ENCODE data around the gene ARAP2. TPM values are rescaled to one million over a fixed set of nuclear protein-coding genes. Genes with fewer than 3 reads are reported as not detected.

ARAP2 gene
- polyA plus RNA-seq, 1 donor (not counting 4 experiments of a cell fraction or from before 2014, with no cell fraction given), result 9.3 TPM

DNA sequence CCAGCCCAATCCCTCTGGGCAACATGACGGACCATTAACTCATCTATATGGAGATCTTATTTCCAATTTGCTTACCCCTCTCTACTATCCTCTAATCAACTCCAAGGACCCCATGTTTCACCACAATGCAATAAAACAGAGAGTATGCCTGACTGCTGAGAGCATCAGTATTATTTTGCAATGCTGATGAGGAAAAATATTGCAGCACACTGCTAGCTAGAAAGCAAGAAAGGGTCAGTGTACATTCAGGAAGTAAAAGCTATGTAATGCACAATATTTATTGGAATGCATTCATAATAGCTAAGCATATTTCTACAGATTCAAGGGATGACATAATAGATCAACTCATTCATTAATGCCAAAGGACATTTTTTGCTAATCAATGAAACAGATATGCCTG lies 33.2 kb downstream of the ARAP2 start:
- FAIRE-seq (no peak), DNase-seq (ENCODE audit: low read depth, low spot score) (no peak)
- Histone ChIP-seq H3K4me1 (ENCODE audit: control insufficient read depth, extremely low read depth, insufficient read depth, low read length) (no peaks in the 10 kb centered on the region), H3K9me1 (ENCODE audit: control insufficient read depth, extremely low read depth, insufficient read depth, low read length) (no peaks in the 10 kb centered on the region), H3K27me3 (ENCODE audit: control insufficient read depth, extremely low read depth, insufficient read depth, low read length) (no peaks in the 10 kb centered on the region), H4K20me1 (ENCODE audit: control insufficient read depth, extremely low read depth, insufficient read depth, low read length) (no peaks in the 10 kb centered on the region), H3K9me3 (ENCODE audit: control insufficient read depth, low read depth, low read length) (no peaks in the 10 kb centered on the region), H3K79me2 (ENCODE audit: control insufficient read depth, insufficient read depth, low read length) (peaks cover 2% of the 10 kb centered on the region), H3K4me3 (ENCODE audit: control insufficient read depth in 2 of 3, extremely low read depth in 1 of 3, insufficient read depth in 2 of 3, low read depth in 1 of 3, low read length in 3 of 3) (no peak overlapping the region), H3K9ac (ENCODE audit: control insufficient read depth, extremely low read depth, insufficient read depth, low read length) (no peak overlapping the region), H2AFZ (ENCODE audit: control insufficient read depth, low read length) (no peak overlapping the region), H3K36me3 (ENCODE audit: control insufficient read depth in 2 of 2, extremely low read depth in 1 of 2, insufficient read depth in 2 of 2, low read length in 2 of 2) (peaks cover 7 to 10% of the 10 kb centered on the region in 2 experiments), H3K27ac (ENCODE audit: control insufficient read depth, insufficient read depth, low read length) (no peak overlapping the region), H3K4me2 (ENCODE audit: control insufficient read depth, extremely low read depth, insufficient read depth, low read depth, low read length) (no peak overlapping the region)
- dilution Hi-C loops (cut with MboI; ENCODE audit: extremely low pct_ligation_motif_present, low sequenced_read_pairs), result no loop called here
- no peak for TF ChIP-seq EZH2 (IDR thresholded peaks at IDR 0.05; ENCODE audit: low read length)
- TF ChIP-seq, protein P1, sequence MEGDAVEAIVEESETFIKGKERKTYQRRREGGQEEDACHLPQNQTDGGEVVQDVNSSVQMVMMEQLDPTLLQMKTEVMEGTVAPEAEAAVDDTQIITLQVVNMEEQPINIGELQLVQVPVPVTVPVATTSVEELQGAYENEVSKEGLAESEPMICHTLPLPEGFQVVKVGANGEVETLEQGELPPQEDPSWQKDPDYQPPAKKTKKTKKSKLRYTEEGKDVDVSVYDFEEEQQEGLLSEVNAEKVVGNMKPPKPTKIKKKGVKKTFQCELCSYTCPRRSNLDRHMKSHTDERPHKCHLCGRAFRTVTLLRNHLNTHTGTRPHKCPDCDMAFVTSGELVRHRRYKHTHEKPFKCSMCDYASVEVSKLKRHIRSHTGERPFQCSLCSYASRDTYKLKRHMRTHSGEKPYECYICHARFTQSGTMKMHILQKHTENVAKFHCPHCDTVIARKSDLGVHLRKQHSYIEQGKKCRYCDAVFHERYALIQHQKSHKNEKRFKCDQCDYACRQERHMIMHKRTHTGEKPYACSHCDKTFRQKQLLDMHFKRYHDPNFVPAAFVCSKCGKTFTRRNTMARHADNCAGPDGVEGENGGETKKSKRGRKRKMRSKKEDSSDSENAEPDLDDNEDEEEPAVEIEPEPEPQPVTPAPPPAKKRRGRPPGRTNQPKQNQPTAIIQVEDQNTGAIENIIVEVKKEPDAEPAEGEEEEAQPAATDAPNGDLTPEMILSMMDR (optimal IDR thresholded peaks at IDR 0.05 in 1 of 3, IDR thresholded peaks at IDR 0.05 in 1 of 3, conservative IDR thresholded peaks at IDR 0.05 in 1 of 3; ENCODE audit: extremely low read depth in 1 of 3, insufficient read depth in 2 of 3, low read length in 3 of 3), result no peak

DNA sequence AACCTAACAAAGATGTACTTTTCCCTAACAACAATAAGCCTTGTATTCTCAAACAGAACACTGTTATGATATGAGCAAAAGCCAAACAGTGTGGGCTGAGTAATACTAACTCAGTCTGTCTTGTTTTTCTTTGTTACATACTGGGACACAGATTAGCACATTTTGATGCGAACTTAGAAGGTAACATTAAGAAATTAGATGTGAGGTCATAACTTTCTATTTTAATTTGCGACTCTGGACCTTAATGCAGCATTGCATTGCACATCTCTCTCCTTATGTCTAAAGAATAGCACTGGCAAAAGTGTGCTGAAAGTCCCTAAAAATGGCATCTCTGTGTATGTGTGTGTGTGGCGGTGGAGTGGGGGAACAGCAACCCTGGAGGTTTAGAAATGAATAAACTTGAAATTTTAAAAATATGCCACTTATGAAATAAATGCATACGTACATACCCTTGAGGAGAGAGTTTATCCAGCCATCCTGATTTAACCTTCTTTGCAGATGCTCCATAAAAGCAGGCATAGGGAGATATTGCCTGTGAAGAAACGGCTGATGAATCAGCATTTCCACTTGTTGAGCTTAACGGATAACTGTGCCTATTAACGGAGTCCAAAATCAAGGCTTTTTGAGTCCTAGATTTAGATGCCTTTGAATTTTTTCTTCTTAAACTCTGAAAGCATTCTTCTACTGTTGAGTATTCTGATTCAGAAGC lies 34.2 kb downstream of the ARAP2 start:
- TF ChIP-seq, protein P1 (optimal IDR thresholded peaks at IDR 0.05 in 1 of 3, IDR thresholded peaks at IDR 0.05 in 1 of 3, conservative IDR thresholded peaks at IDR 0.05 in 1 of 3; ENCODE audit: extremely low read depth in 1 of 3, insufficient read depth in 2 of 3, low read length in 3 of 3), result no peak
- TF ChIP-seq EZH2 (IDR thresholded peaks at IDR 0.05; ENCODE audit: low read length), result no peak
- Histone ChIP-seq H3K27me3 (ENCODE audit: control insufficient read depth, extremely low read depth, insufficient read depth, low read length) (no peaks in the 10 kb centered on the region), H2AFZ (ENCODE audit: control insufficient read depth, low read length) (no peak overlapping the region), H3K9ac (ENCODE audit: control insufficient read depth, extremely low read depth, insufficient read depth, low read length) (no peak overlapping the region), H3K9me1 (ENCODE audit: control insufficient read depth, extremely low read depth, insufficient read depth, low read length) (no peaks in the 10 kb centered on the region), H3K4me2 (ENCODE audit: control insufficient read depth, extremely low read depth, insufficient read depth, low read depth, low read length) (no peak overlapping the region), H3K79me2 (ENCODE audit: control insufficient read depth, insufficient read depth, low read length) (peaks cover under 1% of the 10 kb centered on the region), H3K9me3 (ENCODE audit: control insufficient read depth, low read depth, low read length) (no peaks in the 10 kb centered on the region), H4K20me1 (ENCODE audit: control insufficient read depth, extremely low read depth, insufficient read depth, low read length) (no peaks in the 10 kb centered on the region), H3K36me3 (ENCODE audit: control insufficient read depth in 2 of 2, extremely low read depth in 1 of 2, insufficient read depth in 2 of 2, low read length in 2 of 2) (peaks cover 7 to 10% of the 10 kb centered on the region in 2 experiments), H3K4me1 (ENCODE audit: control insufficient read depth, extremely low read depth, insufficient read depth, low read length) (no peaks in the 10 kb centered on the region), H3K27ac (ENCODE audit: control insufficient read depth, insufficient read depth, low read length) (no peak overlapping the region), H3K4me3 (ENCODE audit: control insufficient read depth in 2 of 3, extremely low read depth in 1 of 3, insufficient read depth in 2 of 3, low read depth in 1 of 3, low read length in 3 of 3) (no peak overlapping the region)
- FAIRE-seq (no peak), DNase-seq (ENCODE audit: low read depth, low spot score) (no peak)
- dilution Hi-C loops (cut with MboI; ENCODE audit: extremely low pct_ligation_motif_present, low sequenced_read_pairs), result no loop called here

Data from keratinocyte (primary cell).